Mucosa of descending colon (tissue), 3 donors: ENCODE results near the gene R3HDML. TPM values are rescaled to one million over a fixed set of nuclear protein-coding genes. Genes with fewer than 3 reads are reported as not detected.
"Not testable (repeated sequence)": the region's sequence is repeated elsewhere in the genome, so short reads cannot be mapped to it uniquely, and the experiment has no call there.

Experiments used
- ATAC-seq: fragments of 200-7000 bp; cut with Tn5 transposase; one replicate; pipeline ENCODE4 v1.9.1; 2020; ENCODE audit warnings: mild to moderate bottlenecking, moderate library complexity
- DNase-seq, 3 donors: peaks; one replicate each; pipeline ENCODE4 v3.0.0-alpha.2; 2020
- H3K36me3 ChIP-seq: fragments of 200-600 bp; one replicate; pipeline ENCODE4 v1.8.0; 2021; ENCODE audit warnings: low read depth, mild to moderate bottlenecking
- H3K4me1 ChIP-seq: fragments of 200-600 bp; one replicate; pipeline ENCODE4 v1.8.0; 2021; ENCODE audit warnings: low read depth, mild to moderate bottlenecking
- H3K4me3 ChIP-seq: fragments of 200-600 bp; one replicate; pipeline ENCODE4 v1.8.0; 2021; ENCODE audit warnings: mild to moderate bottlenecking
- H3K9me3 ChIP-seq: fragments of 200-600 bp; one replicate; pipeline ENCODE4 v1.8.0; 2021; ENCODE audit warnings: mild to moderate bottlenecking
- intact Hi-C, 2 donors: fragments of 100-400 bp; cut with DNase I in 1 of 2; cut with micrococcal nuclease in 1 of 2; formaldehyde crosslinking; loops; one replicate each; pipeline versions ENCODE4 v1.11.0 to v1.11.1; 2022; cut with DNase I, micrococcal nuclease
- total RNA-seq, 3 donors: library from RNA; stranded (reverse); fragmentation: NEBNext Ultra II Directional in 2 of 3; extraction: Animal tissue kit (Norgen Biotek cat#: 25700) in 2 of 3; gene quantifications; one replicate each; pipeline versions ENCODE4 v1.2.1 to v1.2.4, GENCODE V29; 2021 to 2023
- TF ChIP-seq, protein P1 (sequence below): fragments of 200-600 bp; IDR thresholded peaks from one replicate; pipeline ENCODE4 v1.8.0; 2022; ENCODE audit warnings: antibody characterized with exemption, mild to moderate bottlenecking
- donor health status: DM: no; HTN: no; CAD: no; lungs with moderate emphysema.
- donor health status: DM: no; HTN: no; CAD: no.
- donor health status: DM: no; HTN: yes; CAD: no.

R3HDML gene
- total RNA-seq, 3 donors from 2014 or later, result not detected

DNA sequence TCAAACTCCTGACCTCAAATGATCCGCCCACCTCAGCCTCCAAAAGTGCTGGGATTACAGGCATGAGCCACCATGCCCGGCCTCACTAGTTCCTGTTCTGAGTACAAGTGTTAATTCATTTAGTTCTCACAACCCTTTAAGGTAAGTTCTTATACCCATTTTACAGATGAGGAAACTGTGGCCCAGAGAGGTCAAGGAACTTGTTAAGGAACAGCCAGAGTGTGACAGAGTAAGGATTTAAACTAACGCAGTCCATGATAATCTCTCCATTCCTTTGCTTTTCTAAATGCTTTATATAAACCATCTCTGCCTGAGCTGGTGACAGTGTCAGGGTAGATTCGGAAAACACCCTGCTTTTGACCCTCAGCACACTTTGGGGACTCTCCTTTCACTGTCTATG lies 39.1 kb upstream of the R3HDML start:
- Histone ChIP-seq H3K4me1 (no peaks in the 10 kb centered on the region), H3K36me3 (no peaks in the 10 kb centered on the region), H3K4me3 (no peak overlapping the region), H3K9me3 (no peaks in the 10 kb centered on the region)
- TF ChIP-seq, protein P1, sequence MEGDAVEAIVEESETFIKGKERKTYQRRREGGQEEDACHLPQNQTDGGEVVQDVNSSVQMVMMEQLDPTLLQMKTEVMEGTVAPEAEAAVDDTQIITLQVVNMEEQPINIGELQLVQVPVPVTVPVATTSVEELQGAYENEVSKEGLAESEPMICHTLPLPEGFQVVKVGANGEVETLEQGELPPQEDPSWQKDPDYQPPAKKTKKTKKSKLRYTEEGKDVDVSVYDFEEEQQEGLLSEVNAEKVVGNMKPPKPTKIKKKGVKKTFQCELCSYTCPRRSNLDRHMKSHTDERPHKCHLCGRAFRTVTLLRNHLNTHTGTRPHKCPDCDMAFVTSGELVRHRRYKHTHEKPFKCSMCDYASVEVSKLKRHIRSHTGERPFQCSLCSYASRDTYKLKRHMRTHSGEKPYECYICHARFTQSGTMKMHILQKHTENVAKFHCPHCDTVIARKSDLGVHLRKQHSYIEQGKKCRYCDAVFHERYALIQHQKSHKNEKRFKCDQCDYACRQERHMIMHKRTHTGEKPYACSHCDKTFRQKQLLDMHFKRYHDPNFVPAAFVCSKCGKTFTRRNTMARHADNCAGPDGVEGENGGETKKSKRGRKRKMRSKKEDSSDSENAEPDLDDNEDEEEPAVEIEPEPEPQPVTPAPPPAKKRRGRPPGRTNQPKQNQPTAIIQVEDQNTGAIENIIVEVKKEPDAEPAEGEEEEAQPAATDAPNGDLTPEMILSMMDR, result no peak
- intact Hi-C loops, result no loop called here
- DNase-seq (no peak), ATAC-seq (no peak)

DNA sequence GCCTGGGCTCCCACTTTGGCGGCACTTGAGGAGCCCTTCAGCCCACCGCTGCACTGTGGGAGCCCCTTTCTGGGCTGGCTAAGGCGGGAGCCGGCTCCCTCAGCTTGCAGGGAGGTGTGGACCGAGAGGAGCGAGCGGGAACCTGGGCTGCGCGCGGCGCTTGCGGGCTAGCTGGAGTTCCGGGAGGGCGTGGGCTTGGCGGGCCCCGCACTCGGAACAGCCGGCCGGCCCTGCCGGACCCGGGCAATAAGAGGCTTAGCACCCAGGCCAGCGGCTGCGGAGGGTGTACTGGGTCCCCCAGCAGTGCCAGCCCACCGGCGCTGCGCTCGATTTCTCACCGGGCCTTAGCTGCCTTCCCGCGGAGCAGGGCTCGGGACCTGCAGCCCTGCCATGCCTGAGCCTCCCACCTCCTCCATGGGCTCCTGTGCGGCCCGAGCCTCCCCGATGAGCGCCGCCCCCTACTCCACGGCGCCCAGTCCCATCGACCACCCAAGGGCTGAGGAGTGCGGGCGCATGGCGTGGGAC lies 37.8 kb upstream of the R3HDML start:
- ATAC-seq, H3K4me1 ChIP-seq, H3K4me3 ChIP-seq, H3K9me3 ChIP-seq, DNase-seq, intact Hi-C loops, H3K36me3 ChIP-seq: not testable (repeated sequence)

DNA sequence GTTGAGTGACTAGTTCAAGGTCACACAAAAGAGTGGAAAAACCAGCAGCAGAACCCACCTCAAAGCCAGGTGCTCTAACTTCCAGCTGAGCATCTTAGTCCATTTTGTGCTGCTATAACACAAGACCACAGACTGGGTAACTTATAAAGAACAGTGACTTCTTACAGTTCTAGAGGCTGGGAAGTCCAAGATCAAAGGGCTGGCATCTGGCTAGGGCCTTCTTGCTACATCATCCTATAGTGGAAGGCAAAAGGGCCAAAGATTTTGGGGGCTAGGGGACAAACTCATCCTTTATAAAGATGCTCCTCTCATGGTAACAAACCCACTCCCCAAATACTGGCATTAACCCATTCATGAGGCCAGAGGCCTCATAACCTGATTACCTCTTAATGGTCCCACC lies 35.6 kb upstream of the R3HDML start:
- ATAC-seq (no peak), DNase-seq (no peak)
- TF ChIP-seq, protein P1, result no peak
- no peaks in the 10 kb centered on the region for H3K36me3 ChIP-seq
- H3K4me3 ChIP-seq, result no peak overlapping the region
- peaks cover 4% of the 10 kb centered on the region for H3K4me1 ChIP-seq
- no peaks in the 10 kb centered on the region for H3K9me3 ChIP-seq
- intact Hi-C loops, result no loop called here

DNA sequence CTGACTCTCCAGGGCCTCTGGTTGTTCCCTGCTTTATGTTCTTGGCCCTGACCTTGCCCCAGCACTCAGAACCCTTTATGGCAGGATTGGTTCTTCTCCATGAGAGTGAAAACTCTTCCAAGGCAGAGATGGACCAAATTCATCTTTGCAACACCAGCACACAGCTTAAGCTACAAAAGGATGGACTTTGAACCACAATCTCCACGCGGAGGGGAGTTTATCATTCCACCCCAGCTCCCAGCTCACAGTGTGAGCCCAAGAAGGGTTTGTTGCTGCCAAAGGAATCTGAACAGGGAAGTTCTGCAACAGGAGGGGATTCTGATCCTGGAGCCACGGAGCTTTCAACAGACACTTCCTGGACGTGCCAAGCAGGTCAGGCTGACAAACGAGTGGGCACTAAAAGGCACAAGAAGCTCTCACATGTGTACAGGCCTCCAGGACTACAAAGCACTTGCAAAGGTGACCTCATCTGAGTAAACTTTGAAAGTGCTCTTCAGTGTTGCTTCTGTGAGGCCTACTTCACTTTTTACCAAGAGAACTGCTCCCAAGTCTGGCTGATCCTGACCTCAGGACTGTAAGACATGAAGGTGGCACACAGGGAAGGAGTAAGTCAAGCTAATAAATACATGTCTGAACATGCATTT lies 34.7 kb upstream of the R3HDML start:
- H3K4me1 ChIP-seq, result peaks cover 4% of the 10 kb centered on the region
- H3K36me3 ChIP-seq, result no peaks in the 10 kb centered on the region
- DNase-seq, result peak in 2 of 3 donors; percentile 49 to 57
- peak; percentile 91 for ATAC-seq
- TF ChIP-seq, protein P1, result no peak
- no peak overlapping the region for H3K4me3 ChIP-seq
- intact Hi-C loops, result no loop called here
- no peaks in the 10 kb centered on the region for H3K9me3 ChIP-seq

DNA sequence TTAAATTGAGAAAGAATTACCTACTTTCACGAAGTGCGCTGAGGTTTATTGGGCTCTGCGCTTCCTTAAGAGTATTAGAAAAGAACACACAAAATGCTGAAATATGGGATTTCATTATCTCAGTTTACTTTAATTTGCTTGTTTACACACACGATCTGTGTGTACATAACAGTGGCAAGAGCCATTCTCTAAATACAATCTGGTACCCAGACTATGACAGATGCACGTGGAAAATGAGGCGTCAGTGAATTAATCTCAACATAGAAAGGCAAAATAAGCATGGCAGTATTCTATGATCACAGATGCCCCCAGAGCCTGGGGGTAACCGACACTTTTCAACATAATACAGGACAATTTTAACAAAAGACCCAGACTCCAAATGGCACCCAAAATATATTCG lies 34.1 kb upstream of the R3HDML start:
- H3K4me3 ChIP-seq, result no peak overlapping the region
- DNase-seq, result no peak
- intact Hi-C loops, result no loop called here
- TF ChIP-seq, protein P1, result no peak
- peaks cover 4% of the 10 kb centered on the region for H3K4me1 ChIP-seq
- H3K9me3 ChIP-seq, result no peaks in the 10 kb centered on the region
- no peaks in the 10 kb centered on the region for H3K36me3 ChIP-seq
- ATAC-seq, result no peak

DNA sequence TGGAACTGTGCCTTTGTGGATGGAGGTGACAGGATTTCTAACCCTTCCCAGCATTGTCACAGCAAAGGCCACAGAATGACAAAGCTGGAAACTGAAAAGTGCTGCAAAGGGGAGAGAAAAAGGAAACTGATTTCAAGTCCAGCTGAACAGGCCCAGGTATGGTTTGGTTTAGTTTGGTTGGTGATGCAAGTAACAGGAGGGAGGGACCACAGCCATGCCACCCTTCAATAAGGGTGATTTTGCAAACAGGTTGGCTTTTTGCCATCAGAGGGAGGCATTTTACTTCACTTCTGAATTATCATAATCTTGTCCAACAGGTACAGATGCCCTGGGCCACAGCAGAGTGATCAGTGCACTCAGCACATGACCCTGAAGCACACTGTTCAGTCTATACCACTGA lies 32.5 kb upstream of the R3HDML start:
- TF ChIP-seq, protein P1, result no peak
- DNase-seq (no peak), ATAC-seq (no peak)
- Histone ChIP-seq H3K4me1 (peaks cover 4% of the 10 kb centered on the region), H3K4me3 (no peak overlapping the region), H3K9me3 (no peaks in the 10 kb centered on the region), H3K36me3 (no peaks in the 10 kb centered on the region)
- intact Hi-C loops, result no loop called here
